ENCODE data around the gene MRPS6. TPM values are rescaled to one million over a fixed set of nuclear protein-coding genes. Genes with fewer than 3 reads are reported as not detected.

Gene MRPS6
- total and polyA plus RNA-seq, 2 of the 13 experiments (the other 11 are each of a cell fraction or from before 2014, with no cell fraction given) = 14.2 to 26.9 TPM

DNA sequence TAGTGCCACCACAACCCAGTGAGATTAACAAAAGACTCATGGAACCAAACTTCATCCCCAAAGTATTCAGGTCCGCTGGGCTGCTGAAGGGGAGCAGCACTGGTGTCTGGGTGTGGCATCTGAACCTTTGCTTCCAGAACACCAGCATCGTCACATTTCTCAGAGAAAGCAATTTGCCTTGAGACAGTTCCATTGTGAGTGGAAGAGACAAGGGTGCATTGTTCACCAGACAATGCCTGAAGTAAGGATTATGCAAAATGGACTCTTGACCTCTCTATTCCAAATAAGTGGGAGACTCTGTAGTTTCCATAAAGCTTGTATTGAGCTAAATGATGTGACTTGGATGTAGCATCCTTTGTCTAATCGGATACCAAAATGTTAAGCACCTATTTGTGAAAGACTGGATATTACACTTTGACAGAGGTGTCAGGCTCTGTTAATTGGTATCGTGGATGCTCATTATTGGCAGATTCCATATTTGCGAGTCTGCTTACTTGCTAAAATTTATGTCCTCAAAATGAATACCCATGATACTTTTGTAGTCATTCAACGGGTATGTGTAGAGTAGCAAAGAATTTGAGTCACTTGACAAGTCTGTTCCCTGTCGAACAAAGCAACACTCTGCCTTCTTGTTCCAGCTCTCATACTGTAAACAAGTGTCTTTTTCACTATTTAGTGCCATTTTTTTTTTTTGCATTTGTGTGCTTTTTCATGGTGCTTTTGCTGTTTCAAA, 75.6 kb downstream of the MRPS6 start:
- Histone ChIP-seq H3K27ac (ENCODE audit: extremely low read length, insufficient read depth, low read length) (no peak overlapping the region), H3K27me3 (ENCODE audit: control insufficient read depth in 1 of 2, insufficient read depth in 2 of 2, low read length in 2 of 2) (no peaks in the 10 kb centered on the region), H3K79me2 (ENCODE audit: insufficient read depth, low read length) (no peaks in the 10 kb centered on the region), H4K20me1 (ENCODE audit: insufficient read depth, low read length) (no peaks in the 10 kb centered on the region), H3K4me2 (ENCODE audit: low read depth, low read length) (no peak overlapping the region), H2AFZ (ENCODE audit: low read length) (no peak overlapping the region), H3K9ac (ENCODE audit: insufficient read depth, low read depth, low read length) (no peak overlapping the region), H3K4me3 (replicated peaks in 1 of 3; ENCODE audit: insufficient read depth in 1 of 3, low read depth in 2 of 3, low read length in 3 of 3) (no peak overlapping the region), H3K36me3 (replicated peaks in 1 of 2; ENCODE audit: control insufficient read depth in 1 of 2, insufficient read depth in 2 of 2, low read length in 2 of 2) (no peaks in the 10 kb centered on the region; a peak in 2 of 5 replicates), H3K9me3 (ENCODE audit: low read length) (peaks cover 7% of the 10 kb centered on the region; the same call in 1 of the 2 replicates), H3K4me1 (ENCODE audit: insufficient read depth, low read length) (peaks cover 26% of the 10 kb centered on the region)
- WGBS (ENCODE audit: low lambda C conversion rate) = 73% methylated on average over 5 of the region's 7 CpGs
- POLR2A ChIA-PET = no interaction called here
- ATAC-seq = no peak; the same call in 2 of the 3 replicates
- intact Hi-C loops (cut with micrococcal nuclease; ENCODE audit: unreplicated experiment) (no loop called here), in situ Hi-C loops (cut with HindIII; ENCODE audit: extremely low pct_ligation_motif_present, low pct_unique_long_range_greater_than_20kb) (no loop called here)
- CTCF ChIA-PET (ENCODE audit: low intra/inter-chr PET ratio, low total read pairs) = no interaction called here
- FAIRE-seq = no peak
- peak; percentile 67 for DNase-seq (ENCODE audit: low spot score)
- no TSS peak for BruUV-seq (replicated peaks)
- TF ChIP-seq, protein P1, sequence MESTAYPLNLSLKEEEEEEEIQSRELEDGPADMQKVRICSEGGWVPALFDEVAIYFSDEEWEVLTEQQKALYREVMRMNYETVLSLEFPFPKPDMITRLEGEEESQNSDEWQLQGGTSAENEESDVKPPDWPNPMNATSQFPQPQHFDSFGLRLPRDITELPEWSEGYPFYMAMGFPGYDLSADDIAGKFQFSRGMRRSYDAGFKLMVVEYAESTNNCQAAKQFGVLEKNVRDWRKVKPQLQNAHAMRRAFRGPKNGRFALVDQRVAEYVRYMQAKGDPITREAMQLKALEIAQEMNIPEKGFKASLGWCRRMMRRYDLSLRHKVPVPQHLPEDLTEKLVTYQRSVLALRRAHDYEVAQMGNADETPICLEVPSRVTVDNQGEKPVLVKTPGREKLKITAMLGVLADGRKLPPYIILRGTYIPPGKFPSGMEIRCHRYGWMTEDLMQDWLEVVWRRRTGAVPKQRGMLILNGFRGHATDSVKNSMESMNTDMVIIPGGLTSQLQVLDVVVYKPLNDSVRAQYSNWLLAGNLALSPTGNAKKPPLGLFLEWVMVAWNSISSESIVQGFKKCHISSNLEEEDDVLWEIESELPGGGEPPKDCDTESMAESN (CRISPR knock-in tag; conservative IDR thresholded peaks at IDR 0.05) = no peak
- TF ChIP-seq NCOR1 (IDR thresholded peaks at IDR 0.05; ENCODE audit: borderline replicate concordance, low read length) (peak; percentile 49; the same call in 1 of the 2 replicates), ZNF703 (CRISPR knock-in tag; IDR thresholded peaks at IDR 0.05; ENCODE audit: borderline replicate concordance) (no peak), ASH2L (IDR thresholded peaks at IDR 0.05; ENCODE audit: insufficient read length, low read depth, low read length) (no peak), ATF1 (CRISPR knock-in tag; IDR thresholded peaks at IDR 0.05) (no peak), HNF4G (IDR thresholded peaks at IDR 0.05; ENCODE audit: borderline replicate concordance, low read depth, low read length) (0 out of 2 replicates have a peak, but pooled peaks have one; percentile 22), HNF4G (CRISPR knock-in tag; IDR thresholded peaks at IDR 0.05; ENCODE audit: borderline replicate concordance, low read depth) (no peak), ZNF143 (CRISPR knock-in tag; IDR thresholded peaks at IDR 0.05) (no peak), MIXL1 (CRISPR knock-in tag; IDR thresholded peaks at IDR 0.05) (no peak), ZEB1 (IDR thresholded peaks at IDR 0.05; ENCODE audit: insufficient replicate concordance, low read depth) (no peak), ADNP (CRISPR knock-in tag; IDR thresholded peaks at IDR 0.05) (no peak), ZNF292 (CRISPR knock-in tag; IDR thresholded peaks at IDR 0.05; ENCODE audit: borderline replicate concordance, low read depth) (no peak), ZNF263 (CRISPR knock-in tag; IDR thresholded peaks at IDR 0.05) (no peak)
- TF ChIP-seq, protein P2, sequence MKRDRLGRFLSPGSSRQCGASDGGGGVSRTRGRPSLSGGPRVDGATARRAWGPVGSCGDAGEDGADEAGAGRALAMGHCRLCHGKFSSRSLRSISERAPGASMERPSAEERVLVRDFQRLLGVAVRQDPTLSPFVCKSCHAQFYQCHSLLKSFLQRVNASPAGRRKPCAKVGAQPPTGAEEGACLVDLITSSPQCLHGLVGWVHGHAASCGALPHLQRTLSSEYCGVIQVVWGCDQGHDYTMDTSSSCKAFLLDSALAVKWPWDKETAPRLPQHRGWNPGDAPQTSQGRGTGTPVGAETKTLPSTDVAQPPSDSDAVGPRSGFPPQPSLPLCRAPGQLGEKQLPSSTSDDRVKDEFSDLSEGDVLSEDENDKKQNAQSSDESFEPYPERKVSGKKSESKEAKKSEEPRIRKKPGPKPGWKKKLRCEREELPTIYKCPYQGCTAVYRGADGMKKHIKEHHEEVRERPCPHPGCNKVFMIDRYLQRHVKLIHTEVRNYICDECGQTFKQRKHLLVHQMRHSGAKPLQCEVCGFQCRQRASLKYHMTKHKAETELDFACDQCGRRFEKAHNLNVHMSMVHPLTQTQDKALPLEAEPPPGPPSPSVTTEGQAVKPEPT (CRISPR knock-in tag; IDR thresholded peaks at IDR 0.05; ENCODE audit: low read depth) = no peak
- TF ChIP-seq, protein P3, sequence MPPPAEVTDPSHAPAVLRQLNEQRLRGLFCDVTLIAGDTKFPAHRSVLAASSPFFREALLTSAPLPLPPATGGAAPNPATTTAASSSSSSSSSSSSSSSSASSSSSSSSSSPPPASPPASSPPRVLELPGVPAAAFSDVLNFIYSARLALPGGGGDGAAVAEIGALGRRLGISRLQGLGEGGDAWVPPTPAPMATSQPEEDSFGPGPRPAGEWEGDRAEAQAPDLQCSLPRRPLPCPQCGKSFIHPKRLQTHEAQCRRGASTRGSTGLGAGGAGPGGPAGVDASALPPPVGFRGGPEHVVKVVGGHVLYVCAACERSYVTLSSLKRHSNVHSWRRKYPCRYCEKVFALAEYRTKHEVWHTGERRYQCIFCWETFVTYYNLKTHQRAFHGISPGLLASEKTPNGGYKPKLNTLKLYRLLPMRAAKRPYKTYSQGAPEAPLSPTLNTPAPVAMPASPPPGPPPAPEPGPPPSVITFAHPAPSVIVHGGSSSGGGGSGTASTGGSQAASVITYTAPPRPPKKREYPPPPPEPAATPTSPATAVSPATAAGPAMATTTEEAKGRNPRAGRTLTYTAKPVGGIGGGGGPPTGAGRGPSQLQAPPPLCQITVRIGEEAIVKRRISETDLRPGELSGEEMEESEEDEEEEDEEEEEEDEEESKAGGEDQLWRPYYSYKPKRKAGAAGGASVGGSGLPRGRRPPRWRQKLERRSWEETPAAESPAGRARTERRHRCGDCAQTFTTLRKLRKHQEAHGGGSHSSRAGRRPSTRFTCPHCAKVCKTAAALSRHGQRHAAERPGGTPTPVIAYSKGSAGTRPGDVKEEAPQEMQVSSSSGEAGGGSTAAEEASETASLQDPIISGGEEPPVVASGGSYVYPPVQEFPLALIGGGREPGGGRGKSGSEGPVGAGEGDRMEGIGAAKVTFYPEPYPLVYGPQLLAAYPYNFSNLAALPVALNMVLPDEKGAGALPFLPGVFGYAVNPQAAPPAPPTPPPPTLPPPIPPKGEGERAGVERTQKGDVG (CRISPR knock-in tag; IDR thresholded peaks at IDR 0.05; ENCODE audit: borderline replicate concordance) = no peak
- TF ChIP-seq, protein P4, sequence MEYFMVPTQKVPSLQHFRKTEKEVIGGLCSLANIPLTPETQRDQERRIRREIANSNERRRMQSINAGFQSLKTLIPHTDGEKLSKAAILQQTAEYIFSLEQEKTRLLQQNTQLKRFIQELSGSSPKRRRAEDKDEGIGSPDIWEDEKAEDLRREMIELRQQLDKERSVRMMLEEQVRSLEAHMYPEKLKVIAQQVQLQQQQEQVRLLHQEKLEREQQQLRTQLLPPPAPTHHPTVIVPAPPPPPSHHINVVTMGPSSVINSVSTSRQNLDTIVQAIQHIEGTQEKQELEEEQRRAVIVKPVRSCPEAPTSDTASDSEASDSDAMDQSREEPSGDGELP (IDR thresholded peaks at IDR 0.05; ENCODE audit: borderline replicate concordance, low read depth) = no peak

Measured in HepG2 (cell line).